HG02852 (cell line): ENCODE results near the gene TXNRD3.
"Not testable (repeated sequence)": the region's sequence is repeated elsewhere in the genome, so short reads cannot be mapped to it uniquely, and the experiment has no call there.

ENCODE experiments used
- ATAC-seq: cut with Tn5 transposase; IDR thresholded peaks from one replicate; pipeline ENCODE4 v1.9.1; 2021; ENCODE audit warnings: mild to moderate bottlenecking, moderate library complexity; ENCODE audit not compliant: unreplicated experiment

TXNRD3 gene

GRCh38 chr3:126604691-126605090 is 50.2 kb downstream of the TXNRD3 start:
- no peak for ATAC-seq

- no peak for ATAC-seq
Observed at GRCh38 chr3:126599101-126599500, 55.8 kb downstream of the TXNRD3 start.

GRCh38 chr3:126595479-126595878 is 59.4 kb downstream of the TXNRD3 start:
- ATAC-seq, result not testable (repeated sequence)

GRCh38 chr3:126591515-126591914 is 63.4 kb downstream of the TXNRD3 start:
- not testable (repeated sequence) for ATAC-seq

GRCh38 chr3:126582311-126582710 is 72.6 kb downstream of the TXNRD3 start:
- no peak for ATAC-seq

GRCh38 chr3:126581569-126581968 is 73.4 kb downstream of the TXNRD3 start:
- ATAC-seq, result no peak

GRCh38 chr3:126580746-126581145 is 74.2 kb downstream of the TXNRD3 start:
- ATAC-seq, result no peak

- no peak for ATAC-seq
Observed at GRCh38 chr3:126578702-126579101, 76.2 kb downstream of the TXNRD3 start.

GRCh38 chr3:126577261-126577660 is 77.7 kb downstream of the TXNRD3 start:
- ATAC-seq, result no peak

GRCh38 chr3:126573492-126574117 is 81.3 kb downstream of the TXNRD3 start:
- ATAC-seq, result no peak

GRCh38 chr3:126571078-126571477 is 83.8 kb downstream of the TXNRD3 start:
- ATAC-seq, result no peak

- no peak for ATAC-seq
Observed at GRCh38 chr3:126570103-126570541, 84.8 kb downstream of the TXNRD3 start.

GRCh38 chr3:126569390-126569975 is 85.4 kb downstream of the TXNRD3 start:
- no peak for ATAC-seq

- ATAC-seq, result no peak
Observed at GRCh38 chr3:126568776-126569342, 86.1 kb downstream of the TXNRD3 start.

GRCh38 chr3:126567696-126568438 is 87.1 kb downstream of the TXNRD3 start:
- no peak for ATAC-seq

GRCh38 chr3:126562737-126563276 is 92.1 kb downstream of the TXNRD3 start:
- ATAC-seq, result no peak

- no peak for ATAC-seq
Observed at GRCh38 chr3:126558336-126559071, 96.4 kb downstream of the TXNRD3 start, which contains the start of gene C3orf22. Gene C3orf22 (minus strand): TSS chr3:126558932. CDS start chr3:126553390, 5,542 bp downstream.

- ATAC-seq, result no peak
Observed at GRCh38 chr3:126557761-126558160, 97.2 kb downstream of the TXNRD3 start.

GRCh38 chr3:126557415-126557745 is 97.5 kb downstream of the TXNRD3 start:
- no peak for ATAC-seq
